SU-DHL-6 (cell line): ENCODE data around the gene CA11.

Experiments
- CTCF ChIP-seq: fragments of 200-600 bp; sonication (generic); IDR thresholded peaks from one replicate; pipeline ENCODE4 v1.5.1; 2017; ENCODE audit warnings: antibody characterized with exemption, mild to moderate bottlenecking, low read length, moderate library complexity; ENCODE audit not compliant: insufficient read depth, poor library complexity, severe bottlenecking
- EZH2phosphoT487 ChIP-seq: fragments of 200-600 bp; sonication (generic), shearing (Covaris generic); conservative IDR thresholded peaks from 2 replicates; pipeline ENCODE4 v1.6.1; 2018; ENCODE audit warnings: mild to moderate bottlenecking, antibody characterized with exemption, low read length, moderate library complexity, mixed read lengths

DNA sequence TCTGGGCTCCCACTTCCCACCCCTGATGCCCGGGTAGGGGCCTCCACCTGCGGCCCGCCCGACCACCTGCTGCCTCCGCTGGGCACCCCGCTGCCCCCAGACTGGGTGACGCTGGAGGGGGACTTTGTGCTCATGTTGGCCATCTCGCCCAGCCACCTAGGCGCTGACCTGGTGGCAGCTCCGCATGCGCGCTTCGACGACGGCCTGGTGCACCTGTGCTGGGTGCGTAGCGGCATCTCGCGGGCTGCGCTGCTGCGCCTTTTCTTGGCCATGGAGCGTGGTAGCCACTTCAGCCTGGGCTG, 16.7 kb downstream of the CA11 start:
- TF ChIP-seq CTCF (no peak), EZH2phosphoT487 (no peak)
